ENCODE measurements around the gene BDNF.

- peak; percentile 76 for TF ChIP-seq CTCF (IDR thresholded peaks at IDR 0.05; ENCODE audit: low read depth, low read length)
- no peak for TF ChIP-seq EZH2phosphoT487 (IDR thresholded peaks at IDR 0.05; ENCODE audit: low read depth)
These were observed 1.4 kb downstream of the BDNF start for GRCh38 chr11:27698872-27699241.
